Stimulated activated CD8-positive, alpha-beta memory T cell treated with anti-CD3 and anti-CD28 coated beads, Interleukin-2, amount 100 ng/mL, for 1 hour (primary cell): ENCODE results near the gene ZNF275.
"Not testable (repeated sequence)": the region's sequence is repeated elsewhere in the genome, so short reads cannot be mapped to it uniquely, and the experiment has no call there.

Experiments used
- DNase-seq, 2 donors: peaks; one replicate each; pipeline ENCODE4 v3.0.0-alpha.2; 2020; ENCODE audit warnings: low read depth in 2 of 2

Gene ZNF275

DNA sequence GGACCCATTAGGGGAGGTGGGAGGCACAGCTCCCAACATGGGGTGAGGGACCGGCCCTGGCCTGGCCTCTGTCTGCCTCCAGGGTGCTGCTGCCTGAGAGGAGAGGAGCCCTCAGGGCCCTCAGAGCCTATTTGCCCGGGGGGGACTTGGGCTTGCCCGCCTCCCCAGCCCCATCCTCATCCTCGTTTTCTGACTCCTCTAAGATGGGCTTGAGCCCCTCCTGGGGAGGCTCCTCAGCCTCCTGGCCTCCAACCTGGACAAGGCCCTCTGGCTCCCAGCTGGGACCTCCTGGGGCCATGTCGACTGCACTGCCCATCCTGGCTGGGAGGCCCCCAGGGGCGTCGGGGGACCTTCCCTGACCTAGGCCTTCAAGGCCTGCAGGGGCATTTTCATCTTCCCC, 15.1 kb upstream of the ZNF275 start:
- DNase-seq, result no peak

- no peak for DNase-seq
Measured at GRCh38 chrX:153319295-153320046, 14.5 kb upstream of the ZNF275 start.

GRCh38 chrX:153320047-153320443, 13.9 kb upstream of the ZNF275 start:
- not testable (repeated sequence) for DNase-seq

- no peak for DNase-seq
Measured at GRCh38 chrX:153320555-153321184, 13.3 kb upstream of the ZNF275 start.

- DNase-seq, result no peak
Measured at GRCh38 chrX:153321381-153322124, 12.4 kb upstream of the ZNF275 start, which contains the start of gene PNMA6F. PNMA6F (minus strand) TSS chrX:153321767; CDS start chrX:153320674, 1,093 bp downstream.

GRCh38 chrX:153327561-153327960, 6.4 kb upstream of the ZNF275 start:
- DNase-seq, result no peak

DNA sequence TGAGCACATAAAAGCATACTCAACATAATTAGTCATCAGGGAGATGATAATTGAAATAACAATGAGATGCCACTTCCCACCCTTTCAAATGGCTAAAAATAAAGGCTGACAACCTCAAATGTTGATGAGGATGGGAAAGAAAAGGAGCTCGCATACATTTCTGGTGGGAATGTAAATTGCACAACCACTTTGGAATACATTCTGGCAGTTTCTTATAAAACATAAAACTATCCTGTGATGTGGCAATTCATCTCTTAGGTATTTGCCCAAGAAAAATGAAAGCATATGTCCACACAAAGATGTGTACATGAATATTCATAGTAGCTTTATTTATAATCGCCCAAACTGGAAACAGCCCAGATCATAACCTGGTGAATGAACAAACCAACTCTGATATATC, 687 bp upstream of the ZNF275 start:
- DNase-seq, result no peak

- no peak for DNase-seq
Measured at GRCh38 chrX:153334654-153335295, 822 bp downstream of the ZNF275 start.

- no peak for DNase-seq
Measured at GRCh38 chrX:153336121-153336894, 2.4 kb downstream of the ZNF275 start.

DNA sequence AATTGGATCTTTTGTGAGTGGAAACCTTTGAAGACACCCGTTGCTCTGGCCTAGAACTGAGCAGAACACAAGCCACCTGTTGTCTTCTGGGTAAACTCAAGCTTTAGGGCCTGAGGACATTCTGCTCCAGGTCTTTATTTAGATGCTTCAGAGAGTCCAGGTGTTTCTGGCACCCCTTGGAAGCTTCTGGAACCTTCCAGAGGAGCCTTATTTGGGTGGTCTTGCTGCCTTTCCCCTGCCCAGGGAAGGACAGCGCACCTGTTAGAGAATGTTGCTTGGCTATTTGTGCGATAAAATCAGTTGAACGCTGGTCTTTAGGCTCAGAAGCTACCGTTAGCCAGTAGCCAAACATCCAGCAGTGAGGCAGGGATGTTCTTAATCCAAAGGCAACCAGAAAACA, 3.0 kb downstream of the ZNF275 start:
- DNase-seq, result no peak

GRCh38 chrX:153338836-153339235, 4.9 kb downstream of the ZNF275 start:
- DNase-seq, result no peak

DNA sequence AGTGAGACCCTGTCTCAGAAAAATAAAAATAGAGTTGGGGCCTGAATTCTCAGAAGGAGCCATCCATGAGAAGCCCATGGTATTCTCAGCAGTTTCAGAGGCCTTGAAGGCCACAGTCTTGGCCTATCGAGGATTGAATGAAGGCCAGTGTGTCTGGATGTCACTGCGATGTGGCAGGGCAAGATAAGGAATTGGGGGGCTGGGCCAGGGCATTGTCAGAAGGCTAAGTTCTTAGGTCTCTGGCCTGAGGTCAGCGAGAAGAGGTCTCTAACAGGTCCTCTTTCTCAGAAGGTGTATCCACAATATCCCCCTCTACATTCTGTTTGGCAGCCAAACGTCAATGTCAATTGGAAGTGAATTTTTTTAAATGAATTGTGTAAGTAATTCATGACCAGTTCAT, 5.7 kb downstream of the ZNF275 start:
- no peak for DNase-seq

DNA sequence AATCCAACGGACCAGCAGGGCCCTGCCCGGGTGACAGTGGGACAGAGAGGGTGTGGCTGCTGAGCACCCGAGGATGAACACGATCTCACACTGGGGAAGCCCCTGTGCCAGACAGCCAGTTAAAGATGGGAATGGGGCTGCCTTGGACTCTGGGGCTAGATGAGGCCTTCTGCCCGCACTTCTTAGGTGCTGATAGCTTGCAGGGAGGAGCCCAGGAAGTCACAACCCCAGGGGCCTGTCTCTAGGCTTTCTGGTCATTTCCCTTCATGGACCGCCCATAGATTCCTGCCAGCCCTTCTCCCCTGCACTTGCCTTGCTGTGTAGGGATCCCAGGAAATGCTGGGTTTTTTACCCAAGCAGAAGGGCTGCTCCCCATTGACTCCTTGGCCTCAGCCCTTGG, 6.2 kb downstream of the ZNF275 start:
- no peak for DNase-seq

GRCh38 chrX:153342762-153343558, 9.0 kb downstream of the ZNF275 start:
- no peak for DNase-seq

DNA sequence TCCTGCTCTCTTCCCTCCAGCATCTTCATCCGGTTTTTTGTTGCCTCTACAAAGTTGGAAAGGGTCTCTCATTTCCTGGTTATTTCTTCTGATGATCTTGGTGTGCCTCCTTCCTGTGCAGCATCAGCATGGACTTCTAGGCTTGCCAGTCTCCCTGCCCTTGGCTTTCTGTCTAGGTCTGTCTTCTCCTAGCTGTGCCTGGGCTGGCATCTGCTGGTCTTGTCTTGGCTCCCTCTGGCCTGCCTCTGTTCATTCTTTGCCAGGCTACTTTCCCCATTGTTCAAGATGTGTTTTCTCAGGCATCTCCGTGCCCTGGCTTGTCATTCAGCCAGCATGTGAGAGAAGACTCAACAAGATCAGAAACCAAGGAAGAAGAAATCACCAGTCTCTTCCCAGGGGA, 9.7 kb downstream of the ZNF275 start:
- no peak for DNase-seq

DNA sequence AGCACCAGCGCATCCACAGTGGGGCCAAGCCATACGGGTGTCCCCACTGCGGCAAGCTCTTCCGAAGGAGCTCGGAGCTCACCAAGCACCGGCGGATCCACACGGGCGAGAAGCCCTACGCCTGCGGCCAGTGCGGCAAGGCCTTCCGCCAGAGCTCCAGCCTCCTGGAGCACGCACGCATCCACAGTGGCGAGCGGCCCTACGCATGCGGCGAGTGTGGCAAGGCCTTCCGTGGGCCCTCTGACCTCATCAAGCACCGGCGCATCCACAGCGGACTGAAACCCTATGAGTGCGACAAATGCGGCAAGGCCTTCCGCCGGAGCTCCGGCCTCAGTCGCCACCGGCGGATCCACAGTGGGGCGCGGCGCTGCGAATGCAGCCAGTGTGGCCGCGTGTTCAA, 13.6 kb downstream of the ZNF275 start:
- DNase-seq, result no peak

- DNase-seq, result no peak
Measured at GRCh38 chrX:153348421-153348820, 14.5 kb downstream of the ZNF275 start.

DNA sequence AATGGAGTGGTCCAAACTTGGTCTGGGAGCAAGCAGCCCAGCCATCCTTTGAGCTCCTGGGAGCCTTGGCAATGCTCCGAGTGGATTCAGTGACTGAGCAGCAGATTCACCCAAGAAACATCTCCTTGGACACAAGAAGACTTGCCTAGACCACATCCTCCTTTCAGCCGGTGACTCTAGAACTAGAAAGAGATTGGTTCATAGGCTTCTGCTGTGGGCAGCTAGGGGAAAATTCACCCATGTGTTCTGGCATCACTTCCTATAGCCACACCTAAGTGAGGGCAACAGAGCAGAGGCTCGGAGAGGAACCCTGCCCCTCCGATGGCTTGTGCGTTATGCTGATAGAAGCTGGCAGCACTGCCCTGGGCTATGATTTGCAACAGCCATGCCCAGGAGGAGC, 16.0 kb downstream of the ZNF275 start:
- no peak for DNase-seq

DNA sequence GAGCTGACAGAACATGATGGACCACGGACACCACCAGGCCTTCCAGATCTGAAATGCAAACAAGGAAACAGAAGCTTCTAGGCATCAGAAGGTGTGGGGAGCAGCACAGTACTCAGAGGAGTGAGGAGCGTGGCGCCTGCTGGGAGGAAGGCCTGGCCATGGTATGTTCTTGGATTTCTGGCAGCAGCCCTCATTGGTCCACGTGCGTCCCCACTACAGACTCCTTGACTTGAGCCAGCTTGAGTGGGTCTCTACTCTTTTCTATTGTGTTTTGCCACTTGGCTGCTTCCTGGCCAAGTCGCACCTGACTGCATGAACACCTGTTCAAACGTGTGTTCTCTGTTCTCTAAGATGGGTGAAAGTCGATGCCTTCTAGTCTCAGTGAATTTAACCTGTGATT, 18.0 kb downstream of the ZNF275 start:
- DNase-seq, result no peak

GRCh38 chrX:153352858-153353257, 18.9 kb downstream of the ZNF275 start:
- no peak for DNase-seq

GRCh38 chrX:153353416-153353815, 19.5 kb downstream of the ZNF275 start:
- DNase-seq, result no peak
